ENCODE measurements around the gene ATXN7.

Gene ATXN7

GRCh38 chr3:63863150-63864007 lies at the start of gene ATXN7, which contains the start of gene THOC7:
TSS of gene ATXN7 (plus strand) at chr3:63863867. CDS start at chr3:63912599, 48,732 bp downstream.
TSS of gene THOC7 (minus strand) at chr3:63863805. CDS start at chr3:63863790, 15 bp downstream.
- peak; percentile 15 for DNase-seq (ENCODE audit: low read depth)

GRCh38 chr3:63814237-63814636 lies 49.4 kb upstream of the ATXN7 start:
- no peak for DNase-seq (ENCODE audit: low read depth)

- no peak for DNase-seq (ENCODE audit: low read depth)
Observed at GRCh38 chr3:63817225-63817624, 46.4 kb upstream of the ATXN7 start.

GRCh38 chr3:63818282-63819150 lies 45.2 kb upstream of the ATXN7 start:
- DNase-seq (ENCODE audit: low read depth), result peak; percentile 36

GRCh38 chr3:63819151-63819398 lies 44.6 kb upstream of the ATXN7 start, which contains the start of gene C3orf49:
TSS of gene C3orf49 (plus strand) at chr3:63819299. CDS start at chr3:63819472, 173 bp downstream.
- no peak for DNase-seq (ENCODE audit: low read depth)

GRCh38 chr3:63824309-63824708 lies 39.4 kb upstream of the ATXN7 start:
- DNase-seq (ENCODE audit: low read depth), result peak; percentile 69

GRCh38 chr3:63830526-63830925 lies 33.1 kb upstream of the ATXN7 start:
- no peak for DNase-seq (ENCODE audit: low read depth)

GRCh38 chr3:63832395-63832794 lies 31.3 kb upstream of the ATXN7 start:
- no peak for DNase-seq (ENCODE audit: low read depth)

GRCh38 chr3:63841704-63842103 lies 22.0 kb upstream of the ATXN7 start:
- DNase-seq (ENCODE audit: low read depth), result no peak

GRCh38 chr3:63842127-63842526 lies 21.5 kb upstream of the ATXN7 start:
- no peak for DNase-seq (ENCODE audit: low read depth)

GRCh38 chr3:63845215-63845614 lies 18.5 kb upstream of the ATXN7 start:
- no peak for DNase-seq (ENCODE audit: low read depth)

GRCh38 chr3:63847718-63848450 lies 15.8 kb upstream of the ATXN7 start:
- DNase-seq (ENCODE audit: low read depth), result no peak

GRCh38 chr3:63849175-63849574 lies 14.5 kb upstream of the ATXN7 start:
- no peak for DNase-seq (ENCODE audit: low read depth)

- no peak for DNase-seq (ENCODE audit: low read depth)
Observed at GRCh38 chr3:63851287-63851686, 12.4 kb upstream of the ATXN7 start.

- no peak for DNase-seq (ENCODE audit: low read depth)
Observed at GRCh38 chr3:63853106-63853505, 10.6 kb upstream of the ATXN7 start.

GRCh38 chr3:63855333-63855940 lies 8.2 kb upstream of the ATXN7 start:
- DNase-seq (ENCODE audit: low read depth), result no peak

GRCh38 chr3:63857311-63857710 lies 6.4 kb upstream of the ATXN7 start:
- DNase-seq (ENCODE audit: low read depth), result no peak

GRCh38 chr3:63860776-63861175 lies 2.9 kb upstream of the ATXN7 start:
- no peak for DNase-seq (ENCODE audit: low read depth)

- DNase-seq (ENCODE audit: low read depth), result no peak
Observed at GRCh38 chr3:63861306-63861705, 2.4 kb upstream of the ATXN7 start.

- DNase-seq (ENCODE audit: low read depth), result no peak
Observed at GRCh38 chr3:63862804-63863149, 890 bp upstream of the ATXN7 start.

- no peak for DNase-seq (ENCODE audit: low read depth)
Observed at GRCh38 chr3:63864008-63864964, 619 bp downstream of the ATXN7 start.
